ENCODE measurements around the gene RANBP3.

RANBP3 gene

GRCh38 chr19:5921516-5922160, 56.3 kb downstream of the RANBP3 start:
- DNase-seq = no peak

- DNase-seq = no peak
Observed at GRCh38 chr19:5918463-5919079, 59.4 kb downstream of the RANBP3 start.

GRCh38 chr19:5917431-5918107, 60.4 kb downstream of the RANBP3 start:
- no peak for DNase-seq

GRCh38 chr19:5916181-5916708, 61.7 kb downstream of the RANBP3 start:
- DNase-seq = no peak

GRCh38 chr19:5915782-5916165, 62.2 kb downstream of the RANBP3 start:
- DNase-seq = no peak

GRCh38 chr19:5914946-5915781, 62.8 kb downstream of the RANBP3 start:
- DNase-seq = no peak

- no peak for DNase-seq
Observed at GRCh38 chr19:5914358-5914774, 63.6 kb downstream of the RANBP3 start.

GRCh38 chr19:5913739-5914357, 64.1 kb downstream of the RANBP3 start, which contains the start of gene CAPS:
Gene CAPS (plus strand): TSS chr19:5914254. CDS start chr19:5914407, 153 bp downstream.
- DNase-seq = no peak

- no peak for DNase-seq
Observed at GRCh38 chr19:5911366-5911765, 66.6 kb downstream of the RANBP3 start.

GRCh38 chr19:5910638-5910907, 67.4 kb downstream of the RANBP3 start:
- DNase-seq = no peak

- DNase-seq = no peak
Observed at GRCh38 chr19:5908773-5909442, 69.0 kb downstream of the RANBP3 start.

GRCh38 chr19:5907241-5907640, 70.7 kb downstream of the RANBP3 start:
- DNase-seq = peak; percentile 21

GRCh38 chr19:5905114-5905778, 72.7 kb downstream of the RANBP3 start:
- no peak for DNase-seq

- peak; percentile 100 for DNase-seq
Observed at GRCh38 chr19:5904352-5905113, 73.4 kb downstream of the RANBP3 start, which contains the start of gene VMAC. Gene VMAC (plus strand): TSS chr19:5904872. CDS start chr19:5904891, 19 bp downstream.

- peak; percentile 97 for DNase-seq
Observed at GRCh38 chr19:5903624-5904351, 74.2 kb downstream of the RANBP3 start, which contains the start of gene NDUFA11. Gene NDUFA11 (minus strand): TSS chr19:5903790. CDS start chr19:5903708, 82 bp downstream.

- DNase-seq = peak; percentile 26
Observed at GRCh38 chr19:5903056-5903623, 74.8 kb downstream of the RANBP3 start.

GRCh38 chr19:5900976-5901375, 77.0 kb downstream of the RANBP3 start:
- no peak for DNase-seq

GRCh38 chr19:5899728-5900526, 78.0 kb downstream of the RANBP3 start:
- no peak for DNase-seq

Measured in stimulated activated CD4-positive, alpha-beta T cell treated with anti-CD3 and anti-CD28 coated beads, Interleukin-15, amount 100 ng/mL, for 24 hours (primary cell).